Measurements from ENCODE around the gene SSH2.
A peak's percentile ranks its signal among the peaks of the same experiment; 100 is the strongest.

Gene SSH2

GRCh38 chr17:29595943-29596774, 333.9 kb downstream of the SSH2 start:
- DNase-seq, result no peak

DNA sequence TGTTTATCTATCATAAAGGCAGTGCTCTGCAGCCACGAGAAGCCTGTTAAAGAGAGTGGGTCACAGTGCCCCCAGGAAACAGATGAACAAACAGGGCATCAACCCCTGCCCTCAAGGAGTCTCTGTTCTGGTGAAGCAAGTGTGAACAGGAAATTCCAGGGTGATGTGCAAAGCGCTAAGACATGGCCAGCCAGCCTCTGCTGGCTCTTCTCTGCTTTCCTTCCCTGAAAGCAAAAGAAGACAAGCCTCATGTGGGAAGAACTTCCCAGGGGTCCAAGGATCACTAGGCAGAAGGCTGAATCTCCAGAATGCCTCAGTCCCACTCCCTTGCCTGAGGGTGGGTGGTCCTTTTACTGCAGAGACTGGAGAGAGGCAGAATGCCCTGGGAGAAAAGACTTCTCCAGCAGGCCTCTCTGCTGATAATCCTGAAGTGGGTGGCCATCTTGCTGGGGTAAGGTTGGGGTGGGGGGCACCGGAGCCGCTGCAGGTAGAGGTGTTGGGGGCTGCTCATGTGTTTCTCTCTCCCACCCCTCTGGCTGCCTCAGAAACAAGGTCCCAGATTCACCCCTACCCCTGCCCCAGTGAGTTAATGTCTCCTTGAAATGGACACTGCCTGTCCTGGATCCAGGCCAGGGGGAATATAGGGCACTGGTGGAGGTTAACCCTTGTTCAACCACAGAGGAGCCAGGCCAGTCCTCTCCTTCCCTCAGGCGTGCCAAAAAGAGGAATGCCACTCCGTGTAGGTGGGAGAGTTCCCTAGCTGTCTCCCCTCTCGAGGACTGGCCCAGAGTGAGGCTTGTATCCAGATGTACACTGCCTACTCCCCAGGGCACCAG, 334.7 kb downstream of the SSH2 start:
- DNase-seq, result no peak

- no peak for DNase-seq
Measured at GRCh38 chr17:29594519-29595090, 335.4 kb downstream of the SSH2 start.

DNA sequence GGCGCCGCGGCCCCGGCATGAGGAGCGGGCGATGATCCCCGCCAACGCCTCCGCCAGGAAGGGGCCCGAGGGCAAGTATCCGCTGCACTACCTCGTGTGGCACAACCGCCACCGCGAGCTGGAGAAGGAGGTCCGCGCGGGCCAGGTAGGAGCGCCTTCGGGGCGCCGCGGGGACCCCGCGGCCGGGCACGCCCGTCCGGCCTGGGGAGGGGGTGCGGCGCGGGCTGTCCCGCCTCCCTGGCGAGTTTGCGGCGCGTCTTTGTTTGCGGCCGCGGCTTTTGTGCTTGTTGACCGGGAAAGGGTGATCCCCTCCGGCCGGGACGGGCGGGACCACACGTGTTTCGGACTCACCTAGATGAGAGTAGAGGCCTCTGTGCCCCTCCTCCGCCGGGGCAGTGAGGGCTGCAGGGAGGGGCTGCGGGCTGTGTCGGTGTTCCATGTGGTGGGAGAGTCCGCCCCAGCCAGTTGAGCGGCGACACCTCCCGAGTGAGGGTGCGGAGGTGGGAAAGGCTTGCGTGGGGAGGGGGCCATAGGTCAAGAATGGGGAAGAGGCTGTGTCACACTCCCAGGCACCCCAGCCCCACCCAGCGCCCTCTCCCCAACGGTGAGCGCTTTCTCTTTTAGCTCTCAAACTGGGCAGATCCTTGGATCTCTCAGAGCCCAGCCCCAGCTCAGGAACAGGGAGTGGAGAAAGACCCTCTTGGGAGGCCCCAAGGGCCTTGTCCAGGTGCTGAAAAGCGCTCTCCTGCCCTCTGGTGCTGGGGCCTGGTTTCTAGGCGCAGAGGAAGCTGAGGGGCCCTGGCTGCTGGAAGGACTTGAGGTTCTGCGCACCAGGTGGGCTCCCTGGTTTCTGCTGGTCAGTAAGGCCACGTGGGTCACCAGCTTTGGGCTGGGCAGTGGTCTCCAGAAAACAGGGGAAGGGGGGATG, 336.2 kb downstream of the SSH2 start:
- no peak for DNase-seq

DNA sequence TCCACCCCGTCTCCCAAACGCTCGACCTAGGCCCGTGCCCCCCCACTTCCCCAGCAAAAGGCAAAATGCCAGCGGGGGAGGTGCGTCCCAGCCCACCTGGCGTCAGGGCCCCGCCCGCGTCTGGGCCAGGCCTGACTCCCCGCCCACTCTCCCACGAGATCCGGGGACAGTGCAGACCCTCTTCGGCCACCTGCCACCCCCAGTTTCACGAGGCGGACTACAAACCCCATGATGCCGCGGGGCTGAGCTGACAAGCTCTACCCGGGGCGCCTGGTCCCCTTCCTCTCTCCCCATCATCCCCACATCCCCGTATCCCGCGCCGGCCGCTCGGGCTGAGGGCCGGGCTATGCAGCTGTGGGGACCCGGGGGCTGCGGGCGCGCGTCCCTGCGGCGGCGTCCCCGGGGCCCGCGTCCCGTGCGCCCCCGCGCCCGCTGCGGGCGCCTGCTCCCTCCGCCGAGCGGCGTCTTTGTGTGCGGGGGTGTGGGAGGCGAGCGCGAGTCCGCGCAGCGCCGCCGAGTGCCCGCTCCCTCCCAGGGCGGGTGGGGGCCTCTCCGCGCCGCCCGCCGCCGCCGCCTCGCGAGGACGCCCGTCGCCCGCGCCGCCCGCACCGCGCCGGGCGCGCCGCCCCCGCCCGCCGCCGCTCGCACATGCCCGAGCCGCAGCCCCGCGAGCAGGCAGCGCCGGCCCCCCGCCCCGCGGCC, 337.0 kb downstream of the SSH2 start, which contains the start of gene ANKRD13B:
TSS of gene ANKRD13B (plus strand) at position 283 of the 702 bp plus-strand sequence. CDS start 490 bp downstream, outside the sequence.
- DNase-seq, result no peak

- DNase-seq, result peak; percentile 34
Measured at GRCh38 chr17:29591737-29592608, 338.1 kb downstream of the SSH2 start.

- no peak for DNase-seq
Measured at GRCh38 chr17:29591146-29591736, 338.8 kb downstream of the SSH2 start.

DNA sequence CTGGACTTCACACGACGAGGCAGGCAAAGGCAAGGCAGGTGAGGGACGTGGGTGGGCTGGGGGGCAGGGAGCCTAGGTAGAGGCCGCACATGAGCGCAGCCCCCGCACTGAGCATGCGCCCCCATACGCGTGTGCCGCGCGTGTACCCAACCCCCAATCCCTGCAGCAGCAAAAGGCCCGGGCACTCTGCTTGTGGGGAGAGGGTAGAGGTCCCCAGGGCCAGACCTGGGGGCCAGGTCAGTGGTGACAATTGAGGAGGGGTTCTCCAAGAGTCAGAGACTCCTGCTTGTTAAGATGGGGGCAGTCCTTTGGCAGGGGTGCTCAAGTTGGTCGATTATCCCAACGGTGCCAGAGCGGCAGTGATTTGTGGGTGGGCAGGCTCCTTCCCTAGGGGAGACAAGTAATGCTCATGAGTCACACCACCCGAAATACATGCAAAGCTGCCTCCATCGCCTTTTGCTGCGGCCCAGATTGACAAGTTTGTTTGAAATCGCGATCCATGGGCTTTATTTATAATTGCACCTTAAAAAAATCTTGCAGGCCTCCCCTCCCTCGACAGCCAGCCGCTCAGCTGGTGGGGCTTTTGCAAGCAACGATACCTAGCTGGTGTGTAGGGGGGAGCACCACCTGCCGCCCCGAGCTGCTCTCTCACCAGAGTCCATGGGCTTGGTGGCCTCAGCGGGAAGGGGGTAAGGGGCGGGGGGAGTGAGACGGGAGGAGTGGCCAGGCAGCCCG, 339.4 kb downstream of the SSH2 start:
- no peak for DNase-seq

- peak; percentile 26 for DNase-seq
Measured at GRCh38 chr17:29589524-29590410, 340.3 kb downstream of the SSH2 start, which contains the start of gene GIT1. Gene GIT1, minus strand, starts transcription at chr17:29589648. Its CDS starts 270 bp downstream, at chr17:29589378.

DNA sequence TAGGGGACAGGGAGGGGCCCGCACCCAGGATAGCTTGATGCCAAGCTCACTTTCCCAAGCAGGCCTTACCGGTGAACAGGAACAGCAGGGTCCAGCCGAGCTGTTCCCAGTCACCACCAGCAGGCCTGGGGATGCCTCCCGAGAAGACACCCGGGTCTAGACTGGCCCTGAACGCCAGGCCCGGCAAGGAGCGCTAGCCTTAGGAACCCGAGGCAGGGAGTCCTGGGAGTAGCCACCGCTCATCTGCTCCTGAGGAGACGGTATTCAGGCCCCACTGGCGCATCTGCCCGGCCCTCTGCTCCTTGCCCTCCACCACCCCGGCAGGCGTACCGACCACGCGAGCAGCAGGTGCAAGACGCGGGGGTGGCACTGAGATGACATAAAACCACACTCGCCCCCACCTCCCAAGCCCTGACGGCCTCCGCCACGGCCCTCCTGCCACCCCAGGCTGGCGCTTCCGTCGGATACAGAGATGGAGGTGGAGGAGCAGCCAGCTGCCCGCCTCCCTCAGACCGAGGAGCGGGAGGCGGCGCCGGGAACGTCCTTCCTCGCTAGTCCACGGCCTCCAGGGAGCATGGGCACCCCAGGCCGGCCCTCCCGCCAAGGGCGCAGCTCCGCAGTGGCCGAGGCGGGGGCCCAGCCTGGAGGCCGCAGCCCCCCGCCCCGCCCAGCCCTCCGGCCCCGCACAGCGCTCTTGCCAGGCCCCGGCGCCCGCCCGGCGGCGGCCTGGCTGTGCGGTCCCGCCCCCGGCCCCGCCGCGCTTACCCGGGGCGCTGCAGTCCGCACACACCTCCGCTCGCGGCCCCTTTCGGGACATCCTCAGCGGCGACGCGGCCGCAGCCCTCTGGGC, 341.2 kb downstream of the SSH2 start:
- DNase-seq, result no peak

GRCh38 chr17:29588017-29588561, 341.9 kb downstream of the SSH2 start:
- no peak for DNase-seq

- DNase-seq, result no peak
Measured at GRCh38 chr17:29587591-29587990, 342.4 kb downstream of the SSH2 start.

DNA sequence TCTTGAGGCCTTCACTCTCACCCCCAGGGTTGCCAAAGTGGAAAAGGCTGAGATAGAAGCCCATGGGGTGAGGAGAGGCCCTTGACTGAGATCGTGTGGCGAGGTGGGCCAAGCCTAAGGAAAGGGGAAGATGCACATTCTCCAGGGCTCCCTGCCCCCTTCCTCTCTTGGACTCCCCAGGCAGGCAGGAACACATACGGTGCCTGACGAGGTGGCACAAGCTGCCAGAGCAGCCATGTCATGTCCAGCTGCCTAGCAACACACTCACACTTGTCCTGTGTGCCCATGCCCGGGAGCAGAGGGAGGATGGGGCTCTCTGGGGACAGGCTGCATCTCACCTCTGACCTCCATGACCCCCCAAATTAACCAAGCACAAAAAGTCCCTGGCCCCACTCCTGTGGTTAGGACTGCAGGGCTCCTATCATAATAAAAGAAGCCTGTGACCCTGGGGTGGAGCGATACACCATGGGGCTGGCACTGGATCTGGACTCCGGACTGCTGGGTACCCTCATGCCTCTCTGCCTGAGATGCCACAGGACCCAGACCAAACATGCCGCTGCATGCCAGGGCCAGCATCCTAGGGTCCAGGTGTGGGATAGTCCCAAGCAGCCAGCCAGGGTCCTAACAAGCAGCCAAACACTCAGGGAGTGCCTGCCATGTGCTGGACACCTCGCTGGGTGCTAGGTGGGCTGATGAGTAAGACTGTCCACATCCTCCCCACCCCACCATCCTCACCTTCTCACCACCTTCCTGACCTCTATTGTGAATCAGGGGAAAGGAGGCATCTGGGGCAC, 343.2 kb downstream of the SSH2 start:
- DNase-seq, result no peak

DNA sequence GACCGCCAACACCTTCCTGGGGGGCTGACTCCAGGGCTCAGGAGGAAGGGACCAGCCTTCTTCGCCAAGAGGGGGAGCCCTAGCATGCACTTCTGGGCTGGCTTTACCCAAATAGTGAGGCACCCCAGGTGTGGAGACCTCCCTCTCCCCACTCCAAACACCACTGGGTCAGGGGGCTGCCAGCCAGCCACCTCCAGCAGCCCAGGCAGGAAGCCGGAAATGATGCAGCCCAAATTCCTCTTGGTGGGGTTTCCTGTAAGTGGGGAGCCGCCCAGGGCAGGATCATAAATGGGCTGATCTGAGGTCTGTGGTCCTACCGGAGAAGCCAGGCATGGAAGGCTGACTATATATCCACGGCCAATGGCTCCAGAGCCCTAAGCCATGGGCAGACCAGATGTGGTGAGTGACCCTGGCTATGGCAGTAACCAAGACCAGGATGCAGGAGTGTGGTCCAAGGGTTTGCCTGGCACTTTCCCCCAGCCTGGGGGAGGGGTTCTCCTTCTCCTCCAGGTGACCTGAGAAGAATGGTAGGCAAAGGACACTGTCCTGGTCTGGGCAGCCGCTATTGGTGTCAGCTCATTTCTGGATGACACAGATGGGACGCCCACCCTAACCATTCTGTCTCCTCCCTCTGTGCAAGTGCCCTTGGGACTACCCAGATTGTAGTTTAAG, 344.8 kb downstream of the SSH2 start:
- no peak for DNase-seq

DNA sequence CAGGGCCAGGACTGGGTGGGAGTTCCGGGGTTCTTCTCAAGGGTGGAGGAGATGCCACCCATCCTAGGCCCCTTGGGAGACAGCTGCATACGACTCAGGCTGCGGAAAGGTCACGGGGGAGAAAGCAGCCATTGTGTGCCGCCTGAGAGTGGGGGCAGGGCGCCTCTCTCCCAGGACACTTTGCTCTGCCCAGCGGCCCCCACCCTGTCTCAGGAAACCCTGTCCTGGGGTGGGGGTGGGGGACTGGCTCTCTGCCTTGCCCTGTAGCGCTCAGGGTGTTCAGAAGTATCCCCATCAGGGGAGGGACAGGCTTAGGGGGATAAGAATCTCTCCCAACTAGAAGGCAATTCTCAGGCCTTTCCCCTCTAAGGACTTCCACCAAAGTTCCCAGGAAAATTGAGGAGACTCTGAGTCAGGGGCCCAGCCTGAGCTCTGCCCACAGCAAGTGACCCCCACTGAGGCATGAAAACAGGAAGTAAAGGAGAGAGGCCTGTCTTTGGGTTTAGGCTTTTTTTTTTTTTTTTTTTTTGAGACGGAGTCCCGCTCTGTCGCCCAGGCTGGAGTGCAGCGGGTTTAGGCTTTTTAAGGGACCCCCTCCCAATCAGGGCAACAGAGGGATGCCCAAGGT, 345.5 kb downstream of the SSH2 start:
- no peak for DNase-seq
